Gastrocnemius medialis (tissue), 4 donors: ENCODE data around the gene ARHGAP5.

Experiments
- CTCF ChIP-seq, 5 experiments: fragments of 450-650 bp in 3 of 5; fragments of 200-600 bp in 2 of 5; sonication (generic) in 2 of 5; IDR thresholded peaks in 4 of 5; conservative IDR thresholded peaks in 1 of 5; 1 replicate in 4 of 5; 2 replicates in 1 of 5; pipeline ENCODE4 v1.5.1; 2016 to 2019; ENCODE audit warnings: antibody characterized with exemption in 5 of 5, mild to moderate bottlenecking in 3 of 5, moderate library complexity in 3 of 5
- POLR2A ChIP-seq, 2 donors: fragments of 450-650 bp; IDR thresholded peaks; one replicate each; pipeline ENCODE4 v1.6.1; 2017; ENCODE audit warnings: antibody characterized with exemption in 2 of 2, mild to moderate bottlenecking in 2 of 2, moderate library complexity in 2 of 2

DNA sequence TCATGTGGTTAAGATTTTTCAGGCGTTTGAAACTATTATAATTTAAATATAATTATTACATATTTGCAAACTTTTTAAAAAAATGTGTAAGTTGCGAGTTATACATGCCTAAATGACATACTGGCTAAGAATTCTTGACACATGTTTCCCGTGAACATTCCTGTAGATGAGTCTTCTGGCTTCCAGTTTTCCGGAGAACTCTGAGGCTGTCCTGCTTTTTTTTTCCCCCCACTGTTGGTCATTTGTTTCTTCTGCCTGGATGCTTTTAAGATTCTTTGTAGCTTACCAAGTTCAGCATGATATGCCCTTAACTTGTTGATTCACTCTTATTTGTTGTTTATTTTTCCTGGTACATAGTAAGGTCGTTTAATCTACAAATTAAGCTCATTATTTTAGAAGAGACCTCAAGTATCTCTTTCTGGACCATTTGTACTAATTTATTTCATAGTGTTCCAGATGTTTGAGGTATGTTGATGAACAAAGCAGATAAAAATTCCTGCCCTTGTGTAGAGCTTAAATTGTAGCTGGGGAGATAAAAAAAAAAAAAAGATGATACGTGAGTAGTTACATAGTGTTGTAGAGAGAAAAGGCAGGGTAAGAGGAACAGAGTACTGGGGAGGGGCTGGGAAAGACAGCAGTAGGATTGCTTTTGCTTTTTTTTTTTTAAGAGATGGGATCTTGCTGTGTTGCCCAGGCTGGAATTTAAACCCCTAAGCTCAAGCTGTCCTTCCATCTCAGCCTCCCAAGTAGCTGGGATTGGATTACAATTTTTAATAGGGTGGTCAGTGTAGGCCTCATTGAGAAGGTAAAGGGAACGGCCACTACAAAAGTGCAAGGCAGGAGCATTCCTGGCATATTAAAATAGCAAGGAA is 32.8 kb downstream of the ARHGAP5 start:
- TF ChIP-seq CTCF (IDR thresholded peaks at IDR 0.05 in 4 of 5, conservative IDR thresholded peaks at IDR 0.05 in 1 of 5) (no peak), POLR2A (IDR thresholded peaks at IDR 0.05) (no peak)
